GM12891 (cell line): ENCODE data around the gene UPK3B.

Experiments used
- PAX5 ChIP-seq: IDR thresholded peaks from 2 replicates; pipeline ENCODE4 v1.6.1; 2011; ENCODE audit warnings: low read length, moderate library complexity, mild to moderate bottlenecking; ENCODE audit not compliant: insufficient read depth, severe bottlenecking
- POLR2A ChIP-seq: IDR thresholded peaks from 2 replicates; pipeline ENCODE4 v1.6.1; 2011; ENCODE audit warnings: low read depth, low read length, control low read depth
- POLR2AphosphoS5 ChIP-seq: IDR thresholded peaks from 2 replicates; pipeline ENCODE4 v1.6.1; 2011; ENCODE audit warnings: low read depth, low read length, control low read depth
- POU2F2 ChIP-seq: IDR thresholded peaks from 2 replicates; pipeline ENCODE4 v1.6.1; 2011; ENCODE audit warnings: low read depth, mild to moderate bottlenecking, control low read depth, low read length, moderate library complexity
- SPI1 ChIP-seq: IDR thresholded peaks from 2 replicates; pipeline ENCODE4 v1.6.1; 2011; ENCODE audit warnings: low read depth, low read length, control low read depth
- TAF1 ChIP-seq: IDR thresholded peaks from 2 replicates; pipeline ENCODE4 v1.6.1; 2011; ENCODE audit warnings: low read depth, low read length, control low read depth

DNA sequence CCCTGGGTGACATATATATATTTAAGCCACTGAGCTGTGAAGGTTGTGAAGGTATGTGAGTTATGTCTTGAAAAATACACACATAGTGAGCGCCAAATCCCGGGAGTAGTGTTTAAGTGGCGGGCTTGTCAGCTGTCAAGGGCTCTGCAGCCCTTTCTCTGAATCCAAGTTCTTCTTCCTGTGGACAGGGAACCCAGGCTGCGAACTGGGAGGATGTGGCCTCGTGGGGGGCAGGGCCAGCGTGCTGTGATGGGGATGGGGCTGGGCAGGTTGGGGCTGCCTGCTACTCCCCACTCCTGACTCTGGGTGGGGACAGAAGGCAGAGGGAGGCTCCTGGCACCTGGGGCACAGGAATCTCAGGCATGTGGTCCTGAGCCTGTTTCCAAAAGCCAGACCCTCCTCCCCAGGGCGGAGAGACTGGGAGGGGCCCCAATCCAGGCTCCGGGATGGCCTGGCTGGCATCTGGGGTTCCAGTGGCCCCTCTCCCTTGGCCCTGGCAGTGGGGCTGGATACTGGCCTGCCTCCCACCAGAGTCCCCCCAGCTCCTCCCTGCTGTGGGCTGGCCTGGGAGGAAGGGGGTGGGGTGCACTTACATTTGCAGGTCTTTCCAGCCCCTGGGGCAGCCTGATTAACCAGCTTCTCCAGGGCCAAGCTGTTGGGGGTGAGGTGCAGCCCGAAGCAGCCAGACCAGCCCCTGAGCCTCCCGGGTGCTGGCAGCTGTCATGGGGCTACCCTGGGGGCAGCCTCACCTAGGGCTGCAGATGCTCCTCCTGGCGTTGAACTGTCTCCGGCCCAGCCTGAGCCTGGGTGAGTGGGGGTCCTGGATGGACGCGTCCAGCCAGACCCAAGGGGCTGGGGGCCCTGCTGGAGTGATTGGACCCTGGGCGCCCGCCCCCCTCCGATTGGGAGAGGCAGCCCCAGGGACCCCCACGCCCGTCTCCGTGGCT lies at the start of gene UPK3B:
- no peak for TF ChIP-seq POLR2A
- TF ChIP-seq TAF1, result no peak
- no peak for TF ChIP-seq POLR2AphosphoS5
- TF ChIP-seq PAX5, result no peak
- TF ChIP-seq SPI1, result no peak
- no peak for TF ChIP-seq POU2F2
